ENCODE results near the gene MLYCD.

The MLYCD gene

GRCh38 chr16:83899978-83900377, 1.1 kb downstream of the MLYCD start:
- DNase-seq = no peak

- no peak for DNase-seq
Observed at GRCh38 chr16:83900571-83900970, 1.7 kb downstream of the MLYCD start.

GRCh38 chr16:83901101-83901500, 2.2 kb downstream of the MLYCD start:
- DNase-seq = no peak

- no peak for DNase-seq
Observed at GRCh38 chr16:83903751-83904150, 4.8 kb downstream of the MLYCD start.

GRCh38 chr16:83906683-83907082, 7.8 kb downstream of the MLYCD start:
- no peak for DNase-seq

- no peak for DNase-seq
Observed at GRCh38 chr16:83907111-83907510, 8.2 kb downstream of the MLYCD start.

GRCh38 chr16:83907631-83908250, 8.8 kb downstream of the MLYCD start:
- no peak for DNase-seq

GRCh38 chr16:83908798-83909197, 9.9 kb downstream of the MLYCD start:
- no peak for DNase-seq

- no peak for DNase-seq
Observed at GRCh38 chr16:83911290-83911689, 12.4 kb downstream of the MLYCD start.

- DNase-seq = no peak
Observed at GRCh38 chr16:83912519-83913244, 13.8 kb downstream of the MLYCD start.

- DNase-seq = no peak
Observed at GRCh38 chr16:83913245-83913633, 14.3 kb downstream of the MLYCD start.

- DNase-seq = no peak
Observed at GRCh38 chr16:83914091-83914710, 15.3 kb downstream of the MLYCD start.

- no peak for DNase-seq
Observed at GRCh38 chr16:83915081-83915480, 16.2 kb downstream of the MLYCD start.

GRCh38 chr16:83915491-83915890, 16.6 kb downstream of the MLYCD start:
- no peak for DNase-seq

GRCh38 chr16:83917152-83918120, 18.5 kb downstream of the MLYCD start:
- DNase-seq = no peak

GRCh38 chr16:83920894-83921491, 22.1 kb downstream of the MLYCD start:
- DNase-seq = no peak

GRCh38 chr16:83923581-83924365, 24.9 kb downstream of the MLYCD start:
- DNase-seq = no peak

GRCh38 chr16:83924686-83925085, 25.8 kb downstream of the MLYCD start:
- no peak for DNase-seq

GRCh38 chr16:83925095-83925905, 26.4 kb downstream of the MLYCD start:
- DNase-seq = no peak

GRCh38 chr16:83925957-83926725, 27.2 kb downstream of the MLYCD start:
- DNase-seq = no peak

All from SIG-M5 (cell line).